ENCODE data around the gene TMPRSS3.

TMPRSS3 gene

DNA sequence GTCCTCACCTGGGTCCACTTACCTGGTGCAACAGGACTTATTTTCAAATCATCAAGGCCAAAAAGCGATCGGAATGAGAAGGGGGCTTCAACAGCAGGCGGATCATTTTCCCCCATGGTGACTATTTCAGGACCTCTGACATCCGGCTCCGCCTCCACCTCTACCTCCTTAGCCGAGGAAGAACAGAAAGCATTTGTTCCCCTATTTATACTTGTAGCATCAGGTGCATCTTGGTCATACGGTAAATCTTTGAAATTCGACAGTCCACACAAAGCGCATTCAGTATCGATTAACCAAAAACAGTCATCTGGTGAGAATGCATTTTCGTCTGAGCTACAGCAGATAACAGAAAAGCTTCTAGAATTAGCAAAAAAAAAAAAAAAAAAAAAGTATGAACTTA lies 550 bp downstream of the TMPRSS3 start:
- Mint-ChIP-seq H3K27me3 (peaks cover 4% of the 10 kb centered on the region), H3K36me3 (ENCODE audit: low read depth) (no peaks in the 10 kb centered on the region), H3K4me1 (ENCODE audit: low read depth) (no peaks in the 10 kb centered on the region), H3K9me3 (no peaks in the 10 kb centered on the region), H3K27ac (no peak overlapping the region), H3K4me3 (no peak overlapping the region)
- intact Hi-C loops (cut with micrococcal nuclease): no loop called here

- no peaks in the 10 kb centered on the region for H3K9me3 Mint-ChIP-seq
- H3K4me3 Mint-ChIP-seq: no peak overlapping the region
- H3K4me1 Mint-ChIP-seq (ENCODE audit: low read depth): no peaks in the 10 kb centered on the region
- H3K36me3 Mint-ChIP-seq (ENCODE audit: low read depth): no peaks in the 10 kb centered on the region
- H3K27ac Mint-ChIP-seq: no peak overlapping the region
- intact Hi-C loops (cut with micrococcal nuclease): no loop called here
- peaks cover 4% of the 10 kb centered on the region for H3K27me3 Mint-ChIP-seq
These were observed 2.4 kb downstream of the TMPRSS3 start for GRCh38 chr21:42393443-42393950.

DNA sequence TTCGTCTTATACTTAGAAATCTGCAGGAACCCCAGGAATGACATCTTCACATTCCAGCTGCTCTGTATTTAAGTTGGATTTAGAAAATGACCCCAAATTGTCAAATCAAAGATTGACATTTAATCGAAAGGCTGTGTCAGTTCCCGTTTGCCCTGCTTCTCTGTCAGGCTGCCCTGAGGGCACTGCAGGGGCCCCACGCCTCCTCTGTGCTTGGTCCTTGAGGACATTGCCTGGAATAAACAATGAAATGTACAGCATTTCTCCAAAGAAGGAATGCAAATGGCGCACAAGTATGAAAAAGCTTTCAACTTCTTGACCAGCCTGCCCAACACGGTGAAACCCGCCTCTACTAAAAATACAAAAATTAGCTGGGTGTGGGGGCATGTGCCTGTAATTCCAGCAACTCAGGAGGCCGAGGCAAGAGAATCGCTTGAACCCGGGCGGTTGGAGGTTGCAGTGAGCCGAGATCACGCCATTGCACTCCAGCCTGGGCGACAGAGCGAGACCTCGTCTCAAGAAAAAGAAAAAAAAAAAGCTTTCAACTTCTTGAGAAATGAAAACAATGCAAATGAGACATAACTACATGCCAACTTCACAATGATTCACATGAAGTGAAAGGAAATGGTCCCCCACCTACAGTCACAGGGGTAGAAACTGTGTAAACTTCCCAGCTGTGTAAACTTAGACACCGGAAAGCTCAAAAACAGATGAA lies 3.0 kb downstream of the TMPRSS3 start:
- Mint-ChIP-seq H3K4me1 (ENCODE audit: low read depth) (peaks cover 2% of the 10 kb centered on the region), H3K27ac (no peak overlapping the region)

DNA sequence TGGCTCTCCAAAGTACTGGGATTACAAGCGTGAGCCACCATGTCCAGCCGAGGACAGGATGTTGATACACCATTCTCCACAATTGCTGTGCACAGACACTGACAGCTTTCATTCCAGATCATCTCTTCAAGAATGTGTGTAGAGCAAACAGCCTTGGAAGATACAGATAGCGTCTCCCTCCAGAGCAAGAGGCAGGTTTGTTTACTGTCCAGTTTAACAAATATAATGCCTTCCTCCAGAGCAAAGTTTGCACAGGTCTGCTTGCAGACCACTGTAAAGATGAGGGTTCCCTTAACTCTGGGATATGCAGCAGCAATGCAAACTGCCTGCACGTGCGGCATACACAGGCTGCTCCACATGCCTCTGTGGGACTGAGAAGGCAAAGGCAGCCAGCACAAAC lies 4.6 kb downstream of the TMPRSS3 start:
- peaks cover 4% of the 10 kb centered on the region for H3K27me3 Mint-ChIP-seq
- no peaks in the 10 kb centered on the region for H3K36me3 Mint-ChIP-seq (ENCODE audit: low read depth)
- H3K4me1 Mint-ChIP-seq (ENCODE audit: low read depth): peaks cover 16% of the 10 kb centered on the region
- H3K27ac Mint-ChIP-seq: no peak overlapping the region
- no peak overlapping the region for H3K4me3 Mint-ChIP-seq
- H3K9me3 Mint-ChIP-seq: no peaks in the 10 kb centered on the region
- intact Hi-C loops (cut with micrococcal nuclease): no loop called here

More for the DNA sequence above, 3.0 kb downstream of the TMPRSS3 start:
- H3K36me3 Mint-ChIP-seq (ENCODE audit: low read depth): no peaks in the 10 kb centered on the region
- no peak overlapping the region for H3K4me3 Mint-ChIP-seq
- no peaks in the 10 kb centered on the region for H3K9me3 Mint-ChIP-seq
- H3K27me3 Mint-ChIP-seq: peaks cover 4% of the 10 kb centered on the region
- intact Hi-C loops (cut with micrococcal nuclease): no loop called here

GRCh38 chr21:42390696-42391095 lies 5.2 kb downstream of the TMPRSS3 start:
- H3K36me3 Mint-ChIP-seq (ENCODE audit: low read depth): no peaks in the 10 kb centered on the region
- H3K27me3 Mint-ChIP-seq: peaks cover 4% of the 10 kb centered on the region
- no peak overlapping the region for H3K27ac Mint-ChIP-seq
- no peak overlapping the region for H3K4me3 Mint-ChIP-seq
- H3K9me3 Mint-ChIP-seq: no peaks in the 10 kb centered on the region
- intact Hi-C loops (cut with micrococcal nuclease): no loop called here
- peaks cover 19% of the 10 kb centered on the region for H3K4me1 Mint-ChIP-seq (ENCODE audit: low read depth)

DNA sequence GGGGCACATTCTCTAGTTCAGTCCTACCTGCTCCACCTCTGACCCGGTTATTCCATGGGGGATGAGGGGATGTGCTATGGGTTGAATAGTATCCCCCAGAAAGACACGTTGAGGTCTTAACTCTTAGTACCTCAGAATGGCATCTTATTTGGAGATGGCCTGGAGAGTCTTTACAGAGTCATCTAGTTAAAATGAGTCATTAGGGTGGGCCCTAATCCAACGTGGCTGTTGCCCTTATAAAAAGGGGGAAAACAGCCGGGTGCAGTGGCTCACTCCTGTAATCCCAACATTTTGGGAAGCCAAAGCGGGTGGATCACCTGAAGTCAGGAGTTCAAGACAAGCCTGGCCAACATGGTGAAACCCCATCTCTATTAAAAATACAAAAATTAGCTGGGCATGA lies 5.7 kb downstream of the TMPRSS3 start:
- no peaks in the 10 kb centered on the region for H3K36me3 Mint-ChIP-seq (ENCODE audit: low read depth)
- peaks cover 24% of the 10 kb centered on the region for H3K4me1 Mint-ChIP-seq (ENCODE audit: low read depth)
- intact Hi-C loops (cut with micrococcal nuclease): no loop called here
- no peak overlapping the region for H3K4me3 Mint-ChIP-seq
- H3K27ac Mint-ChIP-seq: no peak overlapping the region
- peaks cover 3% of the 10 kb centered on the region for H3K9me3 Mint-ChIP-seq
- peaks cover 4% of the 10 kb centered on the region for H3K27me3 Mint-ChIP-seq

DNA sequence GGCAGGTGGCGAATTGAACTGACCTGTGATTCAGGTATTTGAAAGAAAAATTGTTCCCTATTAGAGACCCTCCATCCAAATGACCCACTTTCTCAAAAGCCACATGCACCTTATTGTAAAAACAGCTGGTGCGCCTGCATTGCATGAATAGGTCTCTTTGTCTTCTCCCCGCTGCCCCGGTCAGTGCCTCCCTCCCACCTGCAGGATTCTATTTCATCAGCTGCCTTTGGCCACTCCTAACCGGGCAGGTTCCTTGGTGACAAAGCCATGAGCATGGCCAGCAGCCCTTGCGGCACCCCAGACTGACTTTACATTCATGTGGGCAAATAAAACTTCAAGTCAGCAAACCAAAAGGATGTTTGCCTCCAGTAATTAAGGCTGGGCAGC lies 6.4 kb downstream of the TMPRSS3 start:
- H3K4me3 Mint-ChIP-seq: no peak overlapping the region
- no peaks in the 10 kb centered on the region for H3K36me3 Mint-ChIP-seq (ENCODE audit: low read depth)
- H3K27me3 Mint-ChIP-seq: peaks cover 4% of the 10 kb centered on the region
- H3K4me1 Mint-ChIP-seq (ENCODE audit: low read depth): peaks cover 28% of the 10 kb centered on the region
- intact Hi-C loops (cut with micrococcal nuclease): no loop called here
- H3K9me3 Mint-ChIP-seq: peaks cover 9% of the 10 kb centered on the region
- H3K27ac Mint-ChIP-seq: no peak overlapping the region

- H3K4me1 Mint-ChIP-seq (ENCODE audit: low read depth): peaks cover 28% of the 10 kb centered on the region
- H3K4me3 Mint-ChIP-seq: no peak overlapping the region
These were observed 7.0 kb downstream of the TMPRSS3 start for GRCh38 chr21:42388740-42389448.

GRCh38 chr21:42387843-42388340 lies 8.0 kb downstream of the TMPRSS3 start:
- peak overlapping the region; percentile 43 for H3K27ac Mint-ChIP-seq
- no peaks in the 10 kb centered on the region for H3K36me3 Mint-ChIP-seq (ENCODE audit: low read depth)
- peaks cover 30% of the 10 kb centered on the region for H3K4me1 Mint-ChIP-seq (ENCODE audit: low read depth)
- H3K27me3 Mint-ChIP-seq: peaks cover 4% of the 10 kb centered on the region
- intact Hi-C loops (cut with micrococcal nuclease): no loop called here
- peaks cover 9% of the 10 kb centered on the region for H3K9me3 Mint-ChIP-seq
- no peak overlapping the region for H3K4me3 Mint-ChIP-seq

More at GRCh38 chr21:42388740-42389448, 7.0 kb downstream of the TMPRSS3 start:
- intact Hi-C loops (cut with micrococcal nuclease): no loop called here
- no peaks in the 10 kb centered on the region for H3K36me3 Mint-ChIP-seq (ENCODE audit: low read depth)
- H3K27me3 Mint-ChIP-seq: peaks cover 4% of the 10 kb centered on the region
- H3K9me3 Mint-ChIP-seq: peaks cover 9% of the 10 kb centered on the region
- no peak overlapping the region for H3K27ac Mint-ChIP-seq

- peaks cover 5% of the 10 kb centered on the region for H3K27me3 Mint-ChIP-seq
- peaks cover 14% of the 10 kb centered on the region for H3K9me3 Mint-ChIP-seq
- H3K4me3 Mint-ChIP-seq: no peak overlapping the region
- peak overlapping the region; percentile 43 for H3K27ac Mint-ChIP-seq
- H3K36me3 Mint-ChIP-seq (ENCODE audit: low read depth): no peaks in the 10 kb centered on the region
- intact Hi-C loops (cut with micrococcal nuclease): no loop called here
- H3K4me1 Mint-ChIP-seq (ENCODE audit: low read depth): peaks cover 37% of the 10 kb centered on the region
These were observed 8.7 kb downstream of the TMPRSS3 start for GRCh38 chr21:42387164-42387563.

- Mint-ChIP-seq H3K27me3 (peaks cover 6% of the 10 kb centered on the region), H3K4me3 (no peak overlapping the region), H3K4me1 (ENCODE audit: low read depth) (peaks cover 37% of the 10 kb centered on the region), H3K36me3 (ENCODE audit: low read depth) (no peaks in the 10 kb centered on the region), H3K27ac (no peak overlapping the region), H3K9me3 (peaks cover 22% of the 10 kb centered on the region)
- intact Hi-C loops (cut with micrococcal nuclease): no loop called here
These were observed 9.7 kb downstream of the TMPRSS3 start for GRCh38 chr21:42386034-42386591.

GRCh38 chr21:42385619-42386018 lies 10.2 kb downstream of the TMPRSS3 start:
- intact Hi-C loops (cut with micrococcal nuclease): no loop called here
- peak overlapping the region; percentile 26 for H3K27ac Mint-ChIP-seq
- peaks cover 22% of the 10 kb centered on the region for H3K9me3 Mint-ChIP-seq
- no peaks in the 10 kb centered on the region for H3K36me3 Mint-ChIP-seq (ENCODE audit: low read depth)
- H3K4me3 Mint-ChIP-seq: no peak overlapping the region
- peaks cover 5% of the 10 kb centered on the region for H3K27me3 Mint-ChIP-seq
- H3K4me1 Mint-ChIP-seq (ENCODE audit: low read depth): peaks cover 37% of the 10 kb centered on the region

DNA sequence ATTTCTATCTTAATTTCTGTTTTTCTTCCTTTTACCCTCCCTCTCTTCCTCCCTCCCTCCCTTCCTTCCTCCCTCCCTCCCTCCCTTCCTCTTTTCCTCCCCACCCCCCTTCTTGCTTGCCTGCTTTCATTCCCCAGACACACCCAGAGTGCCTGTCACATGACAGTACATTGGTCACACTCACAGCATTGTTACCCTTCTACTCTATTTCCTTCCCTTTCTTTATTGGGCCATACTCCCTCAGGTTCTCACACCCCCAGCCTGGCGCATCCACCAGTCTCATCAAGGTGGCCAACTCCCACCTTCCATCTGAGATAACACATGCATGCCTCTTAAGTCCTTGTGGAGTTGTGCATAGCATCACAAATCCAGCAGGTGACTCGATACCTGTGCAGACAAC lies 10.9 kb downstream of the TMPRSS3 start:
- intact Hi-C loops (cut with micrococcal nuclease): no loop called here
- peaks cover 22% of the 10 kb centered on the region for H3K9me3 Mint-ChIP-seq
- H3K4me3 Mint-ChIP-seq: no peak overlapping the region
- H3K36me3 Mint-ChIP-seq (ENCODE audit: low read depth): no peaks in the 10 kb centered on the region
- peaks cover 5% of the 10 kb centered on the region for H3K27me3 Mint-ChIP-seq
- peaks cover 37% of the 10 kb centered on the region for H3K4me1 Mint-ChIP-seq (ENCODE audit: low read depth)
- peak overlapping the region; percentile 26 for H3K27ac Mint-ChIP-seq

Measured in dendritic cell treated with granulocyte-macrophage colony-stimulating factor and Interleukin-4, amounts not matched to agents 40 ng/mL and 50 ng/mL, for 4 days (primary cell).